K562 (cell line): ENCODE results near the gene HIVEP2. TPM values are rescaled to one million over a fixed set of nuclear protein-coding genes. Genes with fewer than 3 reads are reported as not detected.
A peak's percentile ranks its signal among the peaks of the same experiment; 100 is the strongest.

Source experiments
- BCOR ChIP-seq: fragments of 450-650 bp; IDR thresholded peaks from 2 replicates; pipeline ENCODE4 v1.6.1; 2016
- E2F8 ChIP-seq: fragments of 450-650 bp; IDR thresholded peaks from 2 replicates; pipeline ENCODE4 v1.7.1; 2018; ENCODE audit warnings: mild to moderate bottlenecking, low read depth; ENCODE audit not compliant: partially characterized antibody
- NEUROD1 ChIP-seq: fragments of 150-350 bp; IDR thresholded peaks from 2 replicates; pipeline ENCODE4 v1.6.1; 2014; ENCODE audit warnings: borderline replicate concordance, low read length, low read depth; ENCODE audit not compliant: partially characterized antibody
- RBBP5 ChIP-seq: fragments of 200-600 bp; sonication (generic); IDR thresholded peaks from 2 replicates; pipeline ENCODE4 v1.6.1; 2012; ENCODE audit warnings: borderline replicate concordance, mild to moderate bottlenecking, low read length, control low read depth, inconsistent platforms; ENCODE audit not compliant: insufficient read depth, poor library complexity, severe bottlenecking
- RBM15 ChIP-seq: fragments of 200-400 bp; formaldehyde crosslinking; IDR thresholded peaks from 2 replicates; pipeline ENCODE4 v1.6.1; 2018; ENCODE audit warnings: mild to moderate bottlenecking, low read length, moderate library complexity; ENCODE audit not compliant: insufficient read depth
- REST ChIP-seq, 2 experiments: fragments of 450-650 bp; formaldehyde crosslinking in 1 of 2; IDR thresholded peaks; 2 replicates each; pipeline versions ENCODE4 v1.4.0 to v1.6.1; 2014 to 2020; ENCODE audit warnings: mild to moderate bottlenecking in 2 of 2, borderline replicate concordance in 1 of 2, low read depth in 1 of 2
- RNF2 ChIP-seq: sonication (generic); IDR thresholded peaks from 2 replicates; pipeline ENCODE4 v1.6.1; 2016
- TBP ChIP-seq: optimal IDR thresholded peaks from 2 replicates; pipeline ENCODE3; 2011; ENCODE audit warnings: low read depth, low read length, improper control_type of control experiment
- ZBTB34 ChIP-seq: fragments of 250-450 bp; sonication (Bioruptor Pico); IDR thresholded peaks from 2 replicates; pipeline ENCODE4 v1.8.0; 2021; ENCODE audit warnings: mild to moderate bottlenecking, moderate library complexity
- ZNF639 ChIP-seq, 2 experiments: fragments of 200-800 bp in 1 of 2; sonication (Bioruptor generic) in 1 of 2; sonication (generic) in 1 of 2; formaldehyde crosslinking in 1 of 2; IDR thresholded peaks in 1 of 2; conservative IDR thresholded peaks in 1 of 2; 2 replicates each; pipeline versions ENCODE4 v1.5.0 to v1.6.1; 2016 to 2020; ENCODE audit warnings: missing compliant biosample characterization in 1 of 2, missing genetic modification characterization in 1 of 2, missing genetic modification reagents in 1 of 2
- polyA plus RNA-seq, 8 experiments: library from polyadenylated mRNA; depleted of rRNA in 4 of 8; stranded (reverse) in 5 of 8; unstranded in 3 of 8; fragments of >200 nt; fragmentation: Nextera tagmentation in 2 of 8; fragmentation: Illumina TruSeq in 1 of 8; extraction: Ambion mirVana in 2 of 8; extraction: Trizol in 1 of 8; gene quantifications; 2 replicates each; pipeline versions ENCODE4 v1.2.1 to v1.2.3, GENCODE V29; 2011 to 2014; ENCODE audit warnings: inconsistent platforms in 1 of 8, missing spikeins in 1 of 8
- total RNA-seq, 7 experiments: library from RNA; depleted of rRNA in 6 of 7; stranded (reverse); fragments of >200 nt in 6 of 7; fragmentation: Illumina TruSeq in 2 of 7; extraction: Trizol in 2 of 7; gene quantifications; 2 replicates each; pipeline versions ENCODE4 v1.2.1 to v1.2.3, GENCODE V29; 2011 to 2021; ENCODE audit warnings: low replicate concordance in 1 of 7

Gene HIVEP2
- total and polyA plus RNA-seq, 9 of the 15 experiments (the other 6 are each of a cell fraction or from before 2014, with no cell fraction given): under 0.01 to 1.2 (median 0.31) TPM

- no peak for TF ChIP-seq REST (IDR thresholded peaks at IDR 0.05; ENCODE audit: borderline replicate concordance)
- TF ChIP-seq REST (CRISPR knock-in tag; IDR thresholded peaks at IDR 0.05; ENCODE audit: low read depth): no peak
- peak in 1 of 2 experiments; percentile 42; a peak in 1 of 4 replicates for TF ChIP-seq ZNF639 (CRISPR knock-in tag; conservative IDR thresholded peaks at IDR 0.05 in 1 of 2, IDR thresholded peaks at IDR 0.05 in 1 of 2)
- TF ChIP-seq RBM15: no peak
- no peak for TF ChIP-seq E2F8
- TF ChIP-seq RNF2: 0 out of 2 replicates have a peak, but pooled peaks have one; percentile 17
- no peak for TF ChIP-seq TBP
- TF ChIP-seq BCOR: no peak
- TF ChIP-seq ZBTB34 (CRISPR knock-in tag): no peak
- TF ChIP-seq RBBP5: peak; percentile 82
- no peak for TF ChIP-seq NEUROD1
Observed at GRCh38 chr6:142926494-142927270, 18.3 kb downstream of the HIVEP2 start (continued).
